ENCODE results near the gene CFTR.

Gene CFTR

GRCh38 chr7:117652943-117653680 is 173.3 kb downstream of the CFTR start:
- DNase-seq (ENCODE audit: low read depth), result no peak

GRCh38 chr7:117654780-117655179 is 175.0 kb downstream of the CFTR start:
- DNase-seq (ENCODE audit: low read depth), result no peak

GRCh38 chr7:117656806-117657205 is 177.0 kb downstream of the CFTR start:
- DNase-seq (ENCODE audit: low read depth), result no peak

GRCh38 chr7:117659531-117660011 is 179.7 kb downstream of the CFTR start:
- no peak for DNase-seq (ENCODE audit: low read depth)

GRCh38 chr7:117661328-117661727 is 181.5 kb downstream of the CFTR start:
- DNase-seq (ENCODE audit: low read depth), result no peak

GRCh38 chr7:117664047-117664446 is 184.2 kb downstream of the CFTR start:
- no peak for DNase-seq (ENCODE audit: low read depth)

GRCh38 chr7:117665368-117665767 is 185.5 kb downstream of the CFTR start:
- no peak for DNase-seq (ENCODE audit: low read depth)

- no peak for DNase-seq (ENCODE audit: low read depth)
These were observed 186.2 kb downstream of the CFTR start for GRCh38 chr7:117666031-117666430.

GRCh38 chr7:117666689-117667088 is 186.9 kb downstream of the CFTR start:
- DNase-seq (ENCODE audit: low read depth), result no peak

- no peak for DNase-seq (ENCODE audit: low read depth)
These were observed 187.6 kb downstream of the CFTR start for GRCh38 chr7:117667456-117667855.

- DNase-seq (ENCODE audit: low read depth), result no peak
These were observed 190.0 kb downstream of the CFTR start for GRCh38 chr7:117669818-117670217.

- no peak for DNase-seq (ENCODE audit: low read depth)
These were observed 192.6 kb downstream of the CFTR start for GRCh38 chr7:117672453-117672852.

GRCh38 chr7:117673367-117673766 is 193.5 kb downstream of the CFTR start:
- DNase-seq (ENCODE audit: low read depth), result no peak

GRCh38 chr7:117673839-117674238 is 194.0 kb downstream of the CFTR start:
- DNase-seq (ENCODE audit: low read depth), result no peak

- no peak for DNase-seq (ENCODE audit: low read depth)
These were observed 194.8 kb downstream of the CFTR start for GRCh38 chr7:117674617-117675016.

GRCh38 chr7:117675497-117676435 is 195.9 kb downstream of the CFTR start:
- DNase-seq (ENCODE audit: low read depth), result no peak

- no peak for DNase-seq (ENCODE audit: low read depth)
These were observed 199.3 kb downstream of the CFTR start for GRCh38 chr7:117679120-117679519.

- no peak for DNase-seq (ENCODE audit: low read depth)
These were observed 203.0 kb downstream of the CFTR start for GRCh38 chr7:117682681-117683385.

GRCh38 chr7:117683430-117684175 is 203.8 kb downstream of the CFTR start:
- DNase-seq (ENCODE audit: low read depth), result no peak

GRCh38 chr7:117685795-117686194 is 206.0 kb downstream of the CFTR start:
- no peak for DNase-seq (ENCODE audit: low read depth)

- DNase-seq (ENCODE audit: low read depth), result no peak
These were observed 206.6 kb downstream of the CFTR start for GRCh38 chr7:117686311-117686935.

Data from GM04503 (cell line).